ENCODE data around the gene CXCL14. TPM values are rescaled to one million over a fixed set of nuclear protein-coding genes. Genes with fewer than 3 reads are reported as not detected.

Gene CXCL14
- total RNA-seq, 1 donor = 0.18 TPM

GRCh38 chr5:135571066-135571609, 7.7 kb downstream of the CXCL14 start:
- H3K4me3 ChIP-seq (ENCODE audit: low read depth, low read length) = no peak overlapping the region
- no peak for TF ChIP-seq CTCF (IDR thresholded peaks at IDR 0.05; ENCODE audit: insufficient read depth, low read length)
- no peak for DNase-seq (ENCODE audit: low read depth)

- no peak overlapping the region for H3K4me3 ChIP-seq (ENCODE audit: low read depth, low read length)
- TF ChIP-seq CTCF (IDR thresholded peaks at IDR 0.05; ENCODE audit: insufficient read depth, low read length) = no peak
- DNase-seq (ENCODE audit: low read depth) = no peak
Measured at GRCh38 chr5:135570453-135570764, 8.4 kb downstream of the CXCL14 start.

- peak; percentile 33 for DNase-seq (ENCODE audit: low read depth)
- no peak overlapping the region for H3K4me3 ChIP-seq (ENCODE audit: low read depth, low read length)
- TF ChIP-seq CTCF (IDR thresholded peaks at IDR 0.05; ENCODE audit: insufficient read depth, low read length) = peak; percentile 56
Measured at GRCh38 chr5:135569755-135570452, 8.9 kb downstream of the CXCL14 start.

GRCh38 chr5:135568923-135569360, 9.8 kb downstream of the CXCL14 start:
- H3K4me3 ChIP-seq (ENCODE audit: low read depth, low read length) = no peak overlapping the region
- no peak for DNase-seq (ENCODE audit: low read depth)
- no peak for TF ChIP-seq CTCF (IDR thresholded peaks at IDR 0.05; ENCODE audit: insufficient read depth, low read length)

GRCh38 chr5:135568246-135568645, 10.5 kb downstream of the CXCL14 start:
- H3K4me3 ChIP-seq (ENCODE audit: low read depth, low read length) = no peak overlapping the region
- DNase-seq (ENCODE audit: low read depth) = no peak
- TF ChIP-seq CTCF (IDR thresholded peaks at IDR 0.05; ENCODE audit: insufficient read depth, low read length) = no peak

- no peak overlapping the region for H3K4me3 ChIP-seq (ENCODE audit: low read depth, low read length)
- no peak for TF ChIP-seq CTCF (IDR thresholded peaks at IDR 0.05; ENCODE audit: insufficient read depth, low read length)
- DNase-seq (ENCODE audit: low read depth) = no peak
Measured at GRCh38 chr5:135567661-135568060, 11.1 kb downstream of the CXCL14 start.

Data from fibroblast of the aortic adventitia (primary cell).